ENCODE results near the gene NCKAP5.

Gene NCKAP5

GRCh38 chr2:133085646-133086045 is 482.6 kb downstream of the NCKAP5 start:
- no peak for DNase-seq (ENCODE audit: low read depth in 2 of 2)

- DNase-seq (ENCODE audit: low read depth in 2 of 2) = no peak
Observed at GRCh38 chr2:133082034-133082433, 486.2 kb downstream of the NCKAP5 start.

- no peak for DNase-seq (ENCODE audit: low read depth in 2 of 2)
Observed at GRCh38 chr2:133080822-133081221, 487.4 kb downstream of the NCKAP5 start.

- no peak for DNase-seq (ENCODE audit: low read depth in 2 of 2)
Observed at GRCh38 chr2:133078667-133079411, 489.4 kb downstream of the NCKAP5 start.

- DNase-seq (ENCODE audit: low read depth in 2 of 2) = no peak
Observed at GRCh38 chr2:133077269-133077822, 490.9 kb downstream of the NCKAP5 start.

- no peak for DNase-seq (ENCODE audit: low read depth in 2 of 2)
Observed at GRCh38 chr2:133072837-133073694, 495.2 kb downstream of the NCKAP5 start.

- no peak for DNase-seq (ENCODE audit: low read depth in 2 of 2)
Observed at GRCh38 chr2:133063775-133064174, 504.5 kb downstream of the NCKAP5 start.

- no peak for DNase-seq (ENCODE audit: low read depth in 2 of 2)
Observed at GRCh38 chr2:133062931-133063665, 505.2 kb downstream of the NCKAP5 start.

GRCh38 chr2:133061874-133062593 is 506.2 kb downstream of the NCKAP5 start:
- DNase-seq (ENCODE audit: low read depth in 2 of 2) = no peak

- no peak for DNase-seq (ENCODE audit: low read depth in 2 of 2)
Observed at GRCh38 chr2:133054297-133054696, 514.0 kb downstream of the NCKAP5 start.

- no peak for DNase-seq (ENCODE audit: low read depth in 2 of 2)
Observed at GRCh38 chr2:133053541-133053940, 514.7 kb downstream of the NCKAP5 start.

GRCh38 chr2:133045787-133046186 is 522.5 kb downstream of the NCKAP5 start:
- no peak for DNase-seq (ENCODE audit: low read depth in 2 of 2)

GRCh38 chr2:133044556-133044955 is 523.7 kb downstream of the NCKAP5 start:
- DNase-seq (ENCODE audit: low read depth in 2 of 2) = no peak

- DNase-seq (ENCODE audit: low read depth in 2 of 2) = no peak
Observed at GRCh38 chr2:133040170-133040569, 528.1 kb downstream of the NCKAP5 start.

- DNase-seq (ENCODE audit: low read depth in 2 of 2) = no peak
Observed at GRCh38 chr2:133039531-133039930, 528.7 kb downstream of the NCKAP5 start.

GRCh38 chr2:133026536-133027177 is 541.6 kb downstream of the NCKAP5 start:
- DNase-seq (ENCODE audit: low read depth in 2 of 2) = no peak

GRCh38 chr2:133025004-133025403 is 543.3 kb downstream of the NCKAP5 start:
- no peak for DNase-seq (ENCODE audit: low read depth in 2 of 2)

GRCh38 chr2:133012847-133013734 is 555.2 kb downstream of the NCKAP5 start:
- no peak for DNase-seq (ENCODE audit: low read depth in 2 of 2)

GRCh38 chr2:133004623-133005022 is 563.6 kb downstream of the NCKAP5 start:
- DNase-seq (ENCODE audit: low read depth in 2 of 2) = no peak

GRCh38 chr2:132999421-132999820 is 568.8 kb downstream of the NCKAP5 start:
- DNase-seq (ENCODE audit: low read depth in 2 of 2) = no peak

All from stimulated activated CD4-positive, alpha-beta T cell treated with anti-CD3 and anti-CD28 coated beads, Interleukin-12 subunit alpha, Interleukin-12 subunit beta, amount 100 ng/mL, for 24 hours (primary cell).